ACC112 (cell line): Measurements from ENCODE around the gene PUM1.
A peak's percentile ranks its signal among the peaks of the same experiment; 100 is the strongest.
"Not testable (repeated sequence)": the region's sequence is repeated elsewhere in the genome, so short reads cannot be mapped to it uniquely, and the experiment has no call there.

Experiments
- H2AFZ ChIP-seq: fragments of 200-600 bp; sonication (generic); one replicate; pipeline ENCODE4 v1.6.0; 2017; ENCODE audit warnings: antibody characterized with exemption, low read length; ENCODE audit not compliant: unreplicated experiment
- H3K27ac ChIP-seq: fragments of 200-600 bp; sonication (generic); 2 replicates; pipeline ENCODE4 v1.5.1; 2014; ENCODE audit warnings: low read depth, mild to moderate bottlenecking, antibody characterized with exemption, low read length, moderate library complexity
- H3K27me3 ChIP-seq: fragments of 200-600 bp; sonication (generic); 2 replicates; pipeline ENCODE4 v1.6.1; 2014; ENCODE audit warnings: mild to moderate bottlenecking, antibody characterized with exemption, low read length, moderate library complexity, mixed read lengths; ENCODE audit not compliant: insufficient read depth
- H3K36me3 ChIP-seq: fragments of 200-600 bp; sonication (generic); 2 replicates; pipeline ENCODE4 v1.6.1; 2016; ENCODE audit warnings: mild to moderate bottlenecking, antibody characterized with exemption, low read length, moderate library complexity, mixed read lengths; ENCODE audit not compliant: insufficient read depth
- H3K4me1 ChIP-seq: fragments of 200-600 bp; sonication (generic); one replicate; pipeline ENCODE4 v1.6.1; 2016; ENCODE audit warnings: low read length, mixed read lengths; ENCODE audit not compliant: insufficient read depth, unreplicated experiment, control insufficient read depth
- H3K4me3 ChIP-seq: fragments of 200-600 bp; sonication (generic); 2 replicates; pipeline ENCODE4 v1.5.1; 2014; ENCODE audit warnings: mild to moderate bottlenecking, low read depth, low read length
- H3K79me2 ChIP-seq: fragments of 200-600 bp; sonication (generic); one replicate; pipeline ENCODE4 v1.6.0; 2016; ENCODE audit warnings: low read length; ENCODE audit not compliant: control insufficient read depth, unreplicated experiment, insufficient read depth

Gene PUM1

GRCh38 chr1:31063631-31064030 lies 1.9 kb downstream of the PUM1 start:
- Histone ChIP-seq H3K27me3 (no peaks in the 10 kb centered on the region), H3K4me3 (peak overlapping the region; percentile 94), H2AFZ (no peak overlapping the region), H3K27ac (peak overlapping the region; percentile 90; the same call in 1 of the 2 replicates), H3K79me2 (peaks cover 66% of the 10 kb centered on the region), H3K4me1 (peaks cover 10% of the 10 kb centered on the region), H3K36me3 (peaks cover 7% of the 10 kb centered on the region)

- Histone ChIP-seq H3K36me3 (peaks cover 9% of the 10 kb centered on the region), H3K27ac (no peak overlapping the region), H3K4me1 (peaks cover 10% of the 10 kb centered on the region), H2AFZ (no peak overlapping the region), H3K27me3 (no peaks in the 10 kb centered on the region), H3K4me3 (peak overlapping the region; percentile 94), H3K79me2 (peaks cover 73% of the 10 kb centered on the region)
Measured at GRCh38 chr1:31062867-31063380, 2.6 kb downstream of the PUM1 start.

DNA sequence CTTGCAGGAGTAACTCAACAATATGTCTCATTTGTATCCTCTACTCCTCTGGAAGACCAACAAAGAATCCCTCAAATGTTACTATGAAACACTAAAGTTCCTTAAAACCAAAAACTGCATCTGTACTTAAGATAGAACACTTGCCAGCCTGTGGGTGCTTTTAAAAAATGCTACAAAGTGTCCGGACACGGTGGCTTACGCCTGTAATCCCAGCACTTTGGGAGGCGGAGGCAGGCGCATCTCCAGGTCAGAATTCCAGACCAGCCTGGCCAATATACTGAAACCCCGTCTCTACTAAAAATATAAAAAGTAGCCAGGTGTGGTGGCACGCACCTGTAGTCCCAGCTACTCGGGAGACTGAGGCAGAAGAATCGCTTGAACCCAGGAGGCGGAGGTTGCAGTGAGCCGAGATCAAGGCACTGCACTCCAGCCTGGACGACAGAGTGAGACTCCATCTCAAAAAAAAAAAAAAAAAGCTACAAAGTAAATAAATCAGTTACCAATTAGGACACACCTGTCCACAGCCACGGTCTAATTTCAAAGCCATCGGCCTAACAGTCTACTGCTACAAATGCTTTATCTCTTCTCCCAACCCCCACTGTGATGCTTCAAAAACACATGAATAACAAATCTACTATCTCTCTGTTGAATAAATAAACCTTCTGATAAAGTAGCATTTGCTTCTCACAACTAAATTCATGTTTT lies 3.2 kb downstream of the PUM1 start:
- Histone ChIP-seq H3K79me2 (peaks cover 78% of the 10 kb centered on the region), H3K4me3 (peak overlapping the region; percentile 94), H3K4me1 (peaks cover 10% of the 10 kb centered on the region), H3K36me3 (peaks cover 13% of the 10 kb centered on the region)
- H3K27ac ChIP-seq, H3K27me3 ChIP-seq, H2AFZ ChIP-seq: not testable (repeated sequence)

GRCh38 chr1:31058012-31058411 lies 7.5 kb downstream of the PUM1 start:
- peaks cover 21% of the 10 kb centered on the region for H3K36me3 ChIP-seq
- no peak overlapping the region for H2AFZ ChIP-seq
- H3K79me2 ChIP-seq, result peaks cover 94% of the 10 kb centered on the region
- no peak overlapping the region for H3K27ac ChIP-seq
- peaks cover 32% of the 10 kb centered on the region for H3K4me1 ChIP-seq
- no peaks in the 10 kb centered on the region for H3K27me3 ChIP-seq
- no peak overlapping the region for H3K4me3 ChIP-seq

GRCh38 chr1:31055953-31056352 lies 9.6 kb downstream of the PUM1 start:
- peaks cover 94% of the 10 kb centered on the region for H3K79me2 ChIP-seq
- peaks cover 21% of the 10 kb centered on the region for H3K36me3 ChIP-seq
- H3K4me1 ChIP-seq, result peaks cover 26% of the 10 kb centered on the region
- no peak overlapping the region for H3K27ac ChIP-seq
- no peak overlapping the region for H3K4me3 ChIP-seq
- H3K27me3 ChIP-seq, result no peaks in the 10 kb centered on the region
- H2AFZ ChIP-seq, result no peak overlapping the region

DNA sequence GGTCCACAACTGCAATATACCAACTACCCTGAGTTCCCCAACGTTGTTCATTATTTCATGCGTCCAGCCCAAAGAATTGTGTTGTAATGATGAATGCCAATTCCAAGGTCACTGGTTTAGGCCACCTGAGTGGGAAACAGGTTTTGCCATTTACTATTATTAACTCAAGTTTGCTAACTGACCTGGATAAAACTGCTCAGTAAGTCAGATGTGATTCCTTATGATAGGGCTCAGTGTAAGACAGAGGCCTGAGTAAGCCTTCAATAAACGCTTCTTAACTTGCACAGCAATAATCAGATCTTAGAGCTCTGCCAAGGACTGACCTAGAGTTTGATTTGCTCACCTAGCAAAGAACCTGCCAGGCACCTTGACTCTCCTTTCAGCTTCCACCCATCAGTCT lies 10.0 kb downstream of the PUM1 start:
- H3K79me2 ChIP-seq, result peaks cover 94% of the 10 kb centered on the region
- no peak overlapping the region for H3K4me3 ChIP-seq
- H3K36me3 ChIP-seq, result peaks cover 25% of the 10 kb centered on the region
- peaks cover 26% of the 10 kb centered on the region for H3K4me1 ChIP-seq
- no peaks in the 10 kb centered on the region for H3K27me3 ChIP-seq
- H2AFZ ChIP-seq, result no peak overlapping the region
- peak overlapping the region; percentile 64; the same call in 1 of the 2 replicates for H3K27ac ChIP-seq

- Histone ChIP-seq H3K27ac (peak overlapping the region; percentile 64), H3K27me3 (no peaks in the 10 kb centered on the region), H3K4me3 (no peak overlapping the region), H2AFZ (no peak overlapping the region), H3K79me2 (peaks cover 94% of the 10 kb centered on the region), H3K36me3 (peaks cover 25% of the 10 kb centered on the region), H3K4me1 (peaks cover 26% of the 10 kb centered on the region)
Measured at GRCh38 chr1:31054958-31055481, 10.5 kb downstream of the PUM1 start.

DNA sequence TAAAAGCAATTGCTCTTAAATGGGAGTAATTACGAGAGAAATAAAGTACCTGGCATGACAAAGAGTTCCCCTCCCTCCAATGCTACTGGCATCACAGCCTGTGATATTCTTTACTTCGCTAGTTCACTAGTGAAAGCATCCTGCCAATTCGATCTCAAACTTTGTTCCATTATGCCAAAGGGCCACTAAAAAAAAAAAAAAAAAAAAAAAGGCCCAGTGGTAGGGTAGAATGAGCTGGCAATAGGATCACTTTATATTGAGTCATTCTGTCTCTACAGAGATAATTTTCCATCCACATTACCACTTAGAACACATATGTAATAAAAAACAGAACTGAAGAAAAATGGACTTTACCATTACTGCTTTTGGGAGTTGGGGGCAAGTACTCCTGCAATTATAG lies 11.2 kb downstream of the PUM1 start:
- Histone ChIP-seq H3K36me3 (peaks cover 25% of the 10 kb centered on the region), H3K4me3 (0 out of 2 replicates have a peak overlapping the region, but pooled peaks have one; percentile 42), H3K79me2 (peaks cover 92% of the 10 kb centered on the region), H3K27ac (peak overlapping the region; percentile 64), H3K4me1 (peaks cover 26% of the 10 kb centered on the region), H2AFZ (no peak overlapping the region), H3K27me3 (no peaks in the 10 kb centered on the region)

DNA sequence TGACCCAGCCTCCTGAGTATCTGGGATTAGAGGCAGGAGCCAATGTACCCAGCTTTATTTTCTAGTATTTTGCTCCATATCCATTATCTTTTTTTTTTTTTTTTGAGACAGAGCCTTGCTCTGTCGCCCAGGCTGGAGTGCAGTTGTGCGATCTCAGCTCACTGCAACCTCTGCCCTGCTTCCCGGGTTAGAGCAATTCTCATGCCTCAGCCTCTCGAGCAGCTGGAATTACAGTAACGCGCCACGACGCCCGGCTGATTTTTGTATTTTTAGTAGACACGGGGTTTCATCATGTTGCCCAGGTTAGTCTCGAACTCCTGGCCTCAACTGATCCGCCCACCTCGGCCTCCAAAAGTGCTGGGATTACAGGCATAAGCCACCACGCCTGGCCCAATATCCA lies 12.9 kb downstream of the PUM1 start:
- Histone ChIP-seq H3K79me2 (peaks cover 89% of the 10 kb centered on the region), H3K36me3 (peaks cover 13% of the 10 kb centered on the region), H3K4me1 (peaks cover 26% of the 10 kb centered on the region), H3K27ac (peak overlapping the region; percentile 43)
- H2AFZ ChIP-seq, H3K27me3 ChIP-seq, H3K4me3 ChIP-seq: not testable (repeated sequence)

DNA sequence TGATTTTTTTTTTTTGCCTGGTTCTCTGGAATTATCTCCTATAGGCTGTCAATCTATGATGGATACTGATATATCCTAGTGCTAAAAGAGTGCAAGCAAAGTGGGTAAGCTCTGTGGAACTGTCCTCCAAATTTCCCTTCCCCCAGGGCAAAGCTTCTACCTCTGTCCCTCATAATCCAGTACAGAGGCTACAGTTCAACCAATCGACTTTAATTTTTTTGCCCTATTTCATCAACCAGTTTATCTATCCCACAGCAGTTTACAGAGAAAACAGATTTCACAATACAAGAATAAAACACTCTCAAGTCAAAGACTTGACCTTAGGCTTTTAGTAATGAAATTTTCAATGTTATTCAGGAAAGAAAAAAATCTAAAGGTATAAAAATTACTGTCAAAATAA lies 13.9 kb downstream of the PUM1 start:
- no peak overlapping the region for H3K4me3 ChIP-seq
- H3K27me3 ChIP-seq, result no peaks in the 10 kb centered on the region
- H2AFZ ChIP-seq, result no peak overlapping the region
- peaks cover 26% of the 10 kb centered on the region for H3K4me1 ChIP-seq
- H3K27ac ChIP-seq, result no peak overlapping the region
- peaks cover 12% of the 10 kb centered on the region; the same call in 1 of the 2 replicates for H3K36me3 ChIP-seq
- peaks cover 90% of the 10 kb centered on the region for H3K79me2 ChIP-seq

DNA sequence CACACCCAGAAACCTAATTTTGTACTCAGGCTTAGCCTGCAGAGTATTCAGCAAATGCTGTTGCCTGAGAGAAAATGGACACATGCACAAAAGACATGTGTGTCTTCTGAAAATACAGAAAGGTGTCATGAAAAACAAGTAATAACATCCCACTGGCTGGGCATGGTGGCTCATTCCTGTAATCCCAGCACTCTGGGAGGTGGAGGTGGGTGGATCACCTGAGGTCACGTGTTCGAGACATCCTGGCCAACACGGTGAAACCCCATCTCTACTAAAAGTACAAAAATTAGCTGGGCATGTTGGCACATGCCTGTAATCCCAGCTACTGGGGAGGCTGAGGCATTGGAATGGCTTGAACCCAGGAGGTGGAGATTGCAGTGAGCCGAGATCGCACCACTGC lies 18.0 kb downstream of the PUM1 start:
- not testable (repeated sequence) for H2AFZ ChIP-seq, H3K4me3 ChIP-seq, H3K4me1 ChIP-seq, H3K27me3 ChIP-seq, H3K27ac ChIP-seq
- peaks cover 14% of the 10 kb centered on the region for H3K36me3 ChIP-seq
- peaks cover 90% of the 10 kb centered on the region for H3K79me2 ChIP-seq
